ENCODE data around the gene TMEM107.

DNA sequence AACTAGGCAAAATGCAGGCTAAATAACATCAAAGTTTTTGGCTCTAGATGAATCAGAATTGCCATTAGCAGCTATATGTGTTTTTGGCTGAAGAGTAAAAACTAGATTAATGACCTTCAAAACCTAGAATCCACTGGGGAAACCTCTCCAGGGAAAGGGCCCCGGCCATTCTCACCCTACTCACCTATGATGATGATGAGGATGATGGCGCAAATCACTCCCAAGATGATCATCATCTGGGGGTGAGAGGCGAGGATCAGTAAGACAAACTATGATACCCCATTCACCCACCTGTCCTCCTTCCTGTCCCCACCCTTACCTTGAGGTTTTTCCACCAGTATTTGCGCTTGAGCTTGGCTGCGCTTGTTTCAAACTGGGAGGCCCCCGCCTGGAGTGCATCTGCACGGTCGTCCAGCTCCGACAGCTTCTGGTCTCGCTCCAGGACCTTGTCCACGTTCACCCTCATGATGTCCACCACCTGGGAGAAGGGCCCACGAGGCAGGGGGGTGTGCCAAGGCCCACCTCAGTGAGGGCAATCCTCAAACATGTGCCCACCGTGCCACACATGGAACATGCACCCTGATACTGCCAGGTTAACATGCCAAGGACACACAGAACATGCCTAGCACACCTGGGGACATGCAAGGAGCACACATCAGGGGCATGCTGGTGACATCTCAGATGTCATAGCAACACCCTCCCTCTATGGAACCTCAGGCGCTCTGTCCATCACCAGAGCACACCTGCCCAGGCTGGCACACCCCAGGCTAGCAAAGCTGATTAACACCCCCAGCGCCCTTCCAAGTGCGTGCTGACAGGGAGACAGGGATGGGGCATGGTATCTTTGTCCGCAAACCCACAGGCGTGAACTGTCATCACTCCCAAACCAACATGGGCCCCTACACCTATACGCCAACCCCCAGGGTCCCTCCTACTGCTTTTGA lies 14.6 kb downstream of the TMEM107 start:
- TF ChIP-seq, protein P1, sequence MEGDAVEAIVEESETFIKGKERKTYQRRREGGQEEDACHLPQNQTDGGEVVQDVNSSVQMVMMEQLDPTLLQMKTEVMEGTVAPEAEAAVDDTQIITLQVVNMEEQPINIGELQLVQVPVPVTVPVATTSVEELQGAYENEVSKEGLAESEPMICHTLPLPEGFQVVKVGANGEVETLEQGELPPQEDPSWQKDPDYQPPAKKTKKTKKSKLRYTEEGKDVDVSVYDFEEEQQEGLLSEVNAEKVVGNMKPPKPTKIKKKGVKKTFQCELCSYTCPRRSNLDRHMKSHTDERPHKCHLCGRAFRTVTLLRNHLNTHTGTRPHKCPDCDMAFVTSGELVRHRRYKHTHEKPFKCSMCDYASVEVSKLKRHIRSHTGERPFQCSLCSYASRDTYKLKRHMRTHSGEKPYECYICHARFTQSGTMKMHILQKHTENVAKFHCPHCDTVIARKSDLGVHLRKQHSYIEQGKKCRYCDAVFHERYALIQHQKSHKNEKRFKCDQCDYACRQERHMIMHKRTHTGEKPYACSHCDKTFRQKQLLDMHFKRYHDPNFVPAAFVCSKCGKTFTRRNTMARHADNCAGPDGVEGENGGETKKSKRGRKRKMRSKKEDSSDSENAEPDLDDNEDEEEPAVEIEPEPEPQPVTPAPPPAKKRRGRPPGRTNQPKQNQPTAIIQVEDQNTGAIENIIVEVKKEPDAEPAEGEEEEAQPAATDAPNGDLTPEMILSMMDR (IDR thresholded peaks at IDR 0.05; ENCODE audit: insufficient read depth, low read length): no peak
- TF ChIP-seq POLR2AphosphoS5 (IDR thresholded peaks at IDR 0.05; ENCODE audit: low read depth) (no peak), GABPA (IDR thresholded peaks at IDR 0.05; ENCODE audit: low read depth) (no peak), REST (IDR thresholded peaks at IDR 0.05; ENCODE audit: insufficient replicate concordance, low read depth) (no peak), SPI1 (IDR thresholded peaks at IDR 0.05; ENCODE audit: borderline replicate concordance, low read depth) (no peak)

All from HL-60 (cell line).